ENCODE data around the gene ENDOG.

Gene ENDOG

GRCh38 chr9:128800061-128800460, 18.2 kb upstream of the ENDOG start:
- no peak for DNase-seq (ENCODE audit: low read depth)

GRCh38 chr9:128802482-128802881, 15.8 kb upstream of the ENDOG start:
- DNase-seq (ENCODE audit: low read depth) = no peak

GRCh38 chr9:128805661-128806060, 12.6 kb upstream of the ENDOG start:
- DNase-seq (ENCODE audit: low read depth) = no peak

DNA sequence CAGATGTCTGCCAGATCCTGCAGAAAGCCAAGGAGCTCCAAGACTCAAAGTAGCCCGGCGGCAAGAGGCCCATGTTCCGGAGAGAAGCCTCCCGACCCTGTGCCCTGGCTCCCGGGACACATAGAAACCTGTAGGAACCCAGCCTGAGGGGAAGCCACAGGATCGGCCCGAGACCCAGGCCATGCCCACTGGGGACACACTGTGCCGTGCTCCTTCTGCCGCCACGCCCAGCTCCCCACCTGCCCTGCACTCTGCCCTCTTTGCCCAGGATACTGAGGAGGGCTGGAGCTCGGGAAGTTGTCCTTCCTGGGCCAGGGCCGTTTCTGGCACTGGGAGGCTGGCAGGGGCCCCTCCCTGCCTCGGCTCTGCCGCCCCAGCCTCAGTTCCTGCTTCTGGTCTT, 10.5 kb upstream of the ENDOG start:
- DNase-seq (ENCODE audit: low read depth) = no peak

GRCh38 chr9:128808543-128808942, 9.8 kb upstream of the ENDOG start:
- no peak for DNase-seq (ENCODE audit: low read depth)

- DNase-seq (ENCODE audit: low read depth) = no peak
Measured at GRCh38 chr9:128809036-128809599, 9.2 kb upstream of the ENDOG start.

DNA sequence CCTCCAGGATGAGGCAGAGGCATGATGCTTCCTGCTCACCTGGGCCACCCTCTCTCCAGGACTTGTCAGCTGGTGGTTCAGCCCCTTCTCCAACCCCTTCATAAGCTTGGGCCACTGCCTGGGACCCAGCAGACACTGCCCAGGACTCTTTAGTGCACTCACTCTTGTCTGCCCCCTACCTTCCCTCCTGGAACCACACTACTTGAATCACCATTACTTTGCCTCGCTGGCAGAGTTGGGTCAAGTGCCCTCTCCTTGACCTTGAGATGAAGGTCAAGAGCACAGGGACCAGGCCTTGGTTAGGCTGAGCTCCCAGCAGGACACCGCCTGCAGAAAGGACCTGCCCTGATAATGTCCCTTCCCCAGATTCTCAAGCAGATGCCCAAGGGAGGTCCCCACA, 8.5 kb upstream of the ENDOG start:
- no peak for DNase-seq (ENCODE audit: low read depth)

DNA sequence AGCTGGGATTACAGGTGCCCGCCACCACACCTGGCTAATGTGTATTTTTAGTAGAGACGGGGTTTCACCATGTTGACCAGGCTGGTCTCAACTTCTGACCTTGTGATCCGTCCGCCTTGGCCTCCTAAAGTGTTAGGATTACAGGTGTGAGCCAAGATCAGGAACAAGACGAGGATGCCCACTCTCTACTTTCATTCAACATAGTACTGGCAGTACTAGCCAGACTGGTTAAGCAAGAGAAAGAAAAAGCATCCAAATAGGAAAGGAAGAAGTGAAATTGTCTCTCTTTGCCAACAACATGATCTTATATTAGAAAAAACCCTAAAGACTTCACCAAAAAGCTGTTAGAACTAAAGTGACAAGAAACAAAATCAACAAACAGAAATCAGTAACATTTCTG, 7.4 kb upstream of the ENDOG start:
- no peak for DNase-seq (ENCODE audit: low read depth)

DNA sequence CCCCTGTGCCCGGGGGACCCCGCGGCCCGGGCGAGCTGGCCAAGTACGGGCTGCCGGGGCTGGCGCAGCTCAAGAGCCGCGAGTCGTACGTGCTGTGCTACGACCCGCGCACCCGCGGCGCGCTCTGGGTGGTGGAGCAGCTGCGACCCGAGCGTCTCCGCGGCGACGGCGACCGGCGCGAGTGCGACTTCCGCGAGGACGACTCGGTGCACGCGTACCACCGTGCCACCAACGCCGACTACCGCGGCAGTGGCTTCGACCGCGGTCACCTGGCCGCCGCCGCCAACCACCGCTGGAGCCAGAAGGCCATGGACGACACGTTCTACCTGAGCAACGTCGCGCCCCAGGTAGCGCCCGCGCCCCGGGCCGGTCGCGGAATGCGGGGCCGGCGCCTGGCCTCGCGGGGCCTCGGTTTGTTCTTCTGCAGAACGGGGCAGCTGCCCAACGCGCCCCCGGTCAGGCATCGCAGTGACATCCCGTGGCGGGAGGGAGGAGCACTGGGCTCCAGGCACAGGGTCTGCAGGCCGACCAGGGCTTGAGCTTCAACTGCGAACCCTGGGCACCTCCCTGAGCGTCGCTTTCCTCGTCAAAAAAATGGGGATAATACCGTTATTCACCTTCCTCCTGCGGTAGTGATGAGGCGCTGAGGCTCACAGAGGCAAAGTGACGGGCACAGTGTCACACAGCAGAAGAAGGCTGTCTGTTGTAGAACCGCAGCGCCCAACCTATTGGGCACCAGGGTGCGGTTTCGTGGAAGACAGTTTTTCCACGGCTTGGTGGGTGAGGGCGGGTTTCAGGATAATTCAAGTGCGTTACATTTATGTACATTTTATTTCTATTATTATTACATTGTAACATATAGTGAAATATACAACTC, 777 bp downstream of the ENDOG start:
- peak; percentile 23 for DNase-seq (ENCODE audit: low read depth)

GRCh38 chr9:128819716-128820664, 1.7 kb downstream of the ENDOG start:
- DNase-seq (ENCODE audit: low read depth) = no peak

- DNase-seq (ENCODE audit: low read depth) = no peak
Measured at GRCh38 chr9:128820665-128821583, 2.6 kb downstream of the ENDOG start.

GRCh38 chr9:128821584-128822406, 3.5 kb downstream of the ENDOG start:
- DNase-seq (ENCODE audit: low read depth) = no peak

GRCh38 chr9:128822407-128823042, 4.2 kb downstream of the ENDOG start:
- DNase-seq (ENCODE audit: low read depth) = no peak

GRCh38 chr9:128823362-128823902, 5.1 kb downstream of the ENDOG start:
- DNase-seq (ENCODE audit: low read depth) = no peak

- no peak for DNase-seq (ENCODE audit: low read depth)
Measured at GRCh38 chr9:128823903-128824406, 5.7 kb downstream of the ENDOG start.

DNA sequence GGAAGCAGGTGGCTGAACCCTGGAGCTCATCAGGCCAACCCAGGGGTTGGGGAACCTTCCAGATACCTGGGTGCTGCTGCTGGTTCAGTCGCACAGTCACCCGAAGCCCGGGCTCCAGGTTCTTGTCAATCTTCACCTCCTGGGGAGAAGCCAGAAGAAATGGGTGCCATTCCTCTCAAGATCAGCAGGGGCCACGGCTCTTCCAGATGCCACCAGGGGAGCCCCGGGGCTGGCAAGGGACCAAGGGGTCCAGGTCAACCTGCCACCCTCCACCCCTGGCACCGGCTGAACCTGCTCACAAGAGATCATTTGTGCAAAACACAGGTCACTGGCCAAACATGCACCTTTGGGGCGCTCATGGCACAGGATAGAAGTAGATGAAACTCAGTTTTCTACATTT, 6.6 kb downstream of the ENDOG start:
- DNase-seq (ENCODE audit: low read depth) = no peak

DNA sequence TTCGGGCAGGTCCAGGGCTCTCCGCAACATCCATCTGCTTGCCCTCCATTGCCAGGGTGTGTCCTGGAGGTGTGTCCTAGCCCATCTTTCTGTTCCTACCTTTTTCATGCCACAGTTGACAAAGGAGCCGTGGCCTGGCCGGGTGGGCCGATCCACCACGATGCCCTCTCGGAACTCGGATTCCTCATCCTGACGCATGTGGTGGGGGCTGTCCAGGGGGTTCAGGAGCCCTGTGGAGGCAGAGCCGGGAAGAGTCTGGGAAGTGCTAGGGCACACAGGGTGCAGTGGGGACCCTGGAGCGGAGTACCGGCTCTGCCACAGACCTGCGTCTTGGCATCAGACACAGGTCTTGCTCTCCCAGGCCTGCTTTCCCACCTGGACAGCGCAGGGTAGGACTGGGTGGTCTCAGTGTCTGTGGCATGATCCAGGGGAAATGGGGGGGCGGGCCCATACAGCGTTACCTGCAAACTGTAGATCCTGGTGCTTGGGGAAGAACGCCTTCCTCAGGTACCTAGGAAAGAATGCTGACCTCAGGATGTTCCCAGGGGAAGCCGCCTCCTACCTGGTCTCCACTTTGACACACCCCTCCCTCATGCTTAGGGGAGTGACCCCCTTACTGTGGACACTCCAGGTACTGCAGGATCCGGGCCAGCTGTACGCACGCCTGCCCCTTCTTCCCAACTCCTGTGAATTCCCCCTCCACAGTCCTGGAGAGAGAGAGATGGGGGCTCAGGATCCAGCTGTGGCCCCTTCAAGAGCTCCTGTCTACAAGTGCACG, 7.8 kb downstream of the ENDOG start:
- DNase-seq (ENCODE audit: low read depth) = no peak

DNA sequence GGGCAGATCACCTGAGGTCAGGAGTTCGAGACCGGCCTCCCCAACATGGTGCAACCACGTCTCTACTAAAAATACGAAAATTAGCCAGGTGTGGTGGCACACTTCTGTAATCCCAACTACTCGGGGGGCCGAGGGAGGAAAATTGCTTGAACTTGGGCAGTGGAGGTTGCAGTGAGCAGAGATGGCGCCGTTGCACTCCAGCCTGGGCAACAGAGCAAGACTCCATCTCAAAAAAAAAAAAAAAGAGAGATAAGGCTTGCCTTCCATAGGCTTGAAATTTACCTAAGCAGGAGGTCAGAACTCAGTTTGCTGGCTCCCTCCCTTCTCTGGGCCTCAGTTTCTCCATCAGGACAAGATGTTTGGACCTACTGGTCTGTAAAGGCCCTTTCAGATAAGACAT, 10.0 kb downstream of the ENDOG start:
- no peak for DNase-seq (ENCODE audit: low read depth)
